OCI-M2 (cell line): ENCODE results near the gene GMDS.

Experiments
- DNase-seq: peaks from one replicate; lab custom pipeline; 2025; ENCODE audit not compliant: unreplicated experiment; lab: John Stamatoyannopoulos, UW

Gene GMDS

GRCh38 chr6:1910621-1911407 is 334.6 kb downstream of the GMDS start:
- DNase-seq: no peak

GRCh38 chr6:1908784-1909183 is 336.6 kb downstream of the GMDS start:
- DNase-seq: no peak

GRCh38 chr6:1906609-1907008 is 338.8 kb downstream of the GMDS start:
- DNase-seq: no peak

- DNase-seq: no peak
These were observed 339.4 kb downstream of the GMDS start for GRCh38 chr6:1906014-1906413.

- no peak for DNase-seq
These were observed 340.5 kb downstream of the GMDS start for GRCh38 chr6:1904898-1905297.

- no peak for DNase-seq
These were observed 341.0 kb downstream of the GMDS start for GRCh38 chr6:1904466-1904799.

GRCh38 chr6:1903780-1904465 is 341.5 kb downstream of the GMDS start:
- no peak for DNase-seq

- DNase-seq: no peak
These were observed 343.8 kb downstream of the GMDS start for GRCh38 chr6:1901556-1901955.

- no peak for DNase-seq
These were observed 348.5 kb downstream of the GMDS start for GRCh38 chr6:1896897-1897296.

- DNase-seq: no peak
These were observed 349.7 kb downstream of the GMDS start for GRCh38 chr6:1895721-1896120.

- no peak for DNase-seq
These were observed 350.5 kb downstream of the GMDS start for GRCh38 chr6:1894954-1895353.

- no peak for DNase-seq
These were observed 351.8 kb downstream of the GMDS start for GRCh38 chr6:1893470-1894130.

- no peak for DNase-seq
These were observed 352.7 kb downstream of the GMDS start for GRCh38 chr6:1892716-1893115.

- DNase-seq: no peak
These were observed 354.4 kb downstream of the GMDS start for GRCh38 chr6:1890987-1891386.

- DNase-seq: no peak
These were observed 355.3 kb downstream of the GMDS start for GRCh38 chr6:1890071-1890470.

GRCh38 chr6:1885576-1886011 is 359.8 kb downstream of the GMDS start:
- no peak for DNase-seq

GRCh38 chr6:1884313-1884712 is 361.1 kb downstream of the GMDS start:
- no peak for DNase-seq

GRCh38 chr6:1878330-1878729 is 367.1 kb downstream of the GMDS start:
- DNase-seq: no peak

GRCh38 chr6:1873781-1874180 is 371.6 kb downstream of the GMDS start:
- no peak for DNase-seq

- no peak for DNase-seq
These were observed 372.7 kb downstream of the GMDS start for GRCh38 chr6:1872649-1873131.

GRCh38 chr6:1871724-1872315 is 373.6 kb downstream of the GMDS start:
- no peak for DNase-seq

GRCh38 chr6:1870932-1871331 is 374.5 kb downstream of the GMDS start:
- DNase-seq: no peak
